Uterus (tissue), 4 donors: Measurements from ENCODE around the gene ZDHHC22. TPM values are rescaled to one million over a fixed set of nuclear protein-coding genes. Genes with fewer than 3 reads are reported as not detected.
A peak's percentile ranks its signal among the peaks of the same experiment; 100 is the strongest.

Experiments
- DNase-seq, 2 donors: peaks; one replicate each; pipeline ENCODE4 v3.0.0-alpha.2; 2019 to 2020
- H3K27ac ChIP-seq, 2 donors: fragments of 200-600 bp; sonication (generic); 1 replicate in 1 of 2; 2 replicates in 1 of 2; pipeline ENCODE4 v1.5.1; 2016 to 2018
- H3K27me3 ChIP-seq, 2 donors: fragments of 200-600 bp; sonication (generic); one replicate each; pipeline ENCODE4 v1.5.1; 2018 to 2019; ENCODE audit warnings: control low read depth in 1 of 2
- H3K36me3 ChIP-seq, 2 donors: fragments of 200-600 bp; sonication (generic); one replicate each; pipeline ENCODE4 v1.5.1; 2019; ENCODE audit warnings: control low read depth in 1 of 2
- H3K4me1 ChIP-seq, 2 donors: fragments of 200-600 bp; sonication (generic); one replicate each; pipeline ENCODE4 v1.5.1; 2018 to 2019; ENCODE audit warnings: control low read depth in 1 of 2
- H3K4me3 ChIP-seq, 2 donors: fragments of 200-600 bp; sonication (generic); 1 replicate in 1 of 2; 2 replicates in 1 of 2; pipeline ENCODE4 v1.5.1; 2018 to 2019; ENCODE audit warnings: mild to moderate bottlenecking in 1 of 2
- H3K9me3 ChIP-seq, 2 donors: fragments of 200-600 bp; sonication (generic); one replicate each; pipeline ENCODE4 v1.5.1; 2019; ENCODE audit warnings: control low read depth in 1 of 2
- CTCF ChIP-seq, 4 experiments: fragments of 200-600 bp in 2 of 4; fragments of 450-650 bp in 2 of 4; sonication (generic) in 2 of 4; IDR thresholded peaks; one replicate each; pipeline ENCODE4 v1.5.1; 2016 to 2019; ENCODE audit warnings: antibody characterized with exemption in 4 of 4, mild to moderate bottlenecking in 2 of 4, moderate library complexity in 1 of 4
- POLR2A ChIP-seq, 2 donors: fragments of 450-650 bp; IDR thresholded peaks; one replicate each; pipeline ENCODE4 v1.6.1; 2016; ENCODE audit warnings: antibody characterized with exemption in 2 of 2, mild to moderate bottlenecking in 1 of 2, moderate library complexity in 1 of 2
- intact Hi-C: fragments of 100-400 bp; cut with DNase I; formaldehyde crosslinking; loops from one replicate; pipeline ENCODE4 v1.15.1; 2023; ENCODE audit warnings: low total_unique reads
- total RNA-seq, 4 donors: library from RNA; depleted of rRNA in 3 of 4; stranded (reverse); fragments of >200 nt in 3 of 4; gene quantifications; one replicate each; pipeline versions ENCODE4 v1.1.0 to v1.2.4, GENCODE V29; 2014 to 2023
- donor health status: DM: yes; HTN: yes; CAD: no.

The ZDHHC22 gene
- total RNA-seq, 4 donors from 2014 or later = not detected

- Histone ChIP-seq H3K36me3 (no peaks in the 10 kb centered on the region), H3K4me3 (no peak overlapping the region), H3K9me3 (no peaks in the 10 kb centered on the region), H3K27ac (no peak overlapping the region), H3K27me3 (no peaks in the 10 kb centered on the region), H3K4me1 (peaks cover 0 to 8% of the 10 kb centered on the region in 2 donors)
- no peak for DNase-seq
- TF ChIP-seq CTCF (IDR thresholded peaks at IDR 0.05) = no peak
- no peak for TF ChIP-seq POLR2A (IDR thresholded peaks at IDR 0.05)
- intact Hi-C loops = no loop called here
Measured at GRCh38 chr14:77128414-77128891, 13.1 kb downstream of the ZDHHC22 start.

- H3K4me1 ChIP-seq = peaks cover 0 to 8% of the 10 kb centered on the region in 2 donors
- no peaks in the 10 kb centered on the region for H3K36me3 ChIP-seq
- no peak for DNase-seq
- no peak overlapping the region for H3K4me3 ChIP-seq
- H3K9me3 ChIP-seq = no peaks in the 10 kb centered on the region
- intact Hi-C loops = no loop called here
- H3K27ac ChIP-seq = no peak overlapping the region
- TF ChIP-seq CTCF (IDR thresholded peaks at IDR 0.05) (no peak), POLR2A (IDR thresholded peaks at IDR 0.05) (no peak)
- no peaks in the 10 kb centered on the region for H3K27me3 ChIP-seq
Measured at GRCh38 chr14:77126461-77126990, 15.1 kb downstream of the ZDHHC22 start.

GRCh38 chr14:77125823-77126325 lies 15.7 kb downstream of the ZDHHC22 start:
- Histone ChIP-seq H3K4me1 (peaks cover 0 to 8% of the 10 kb centered on the region in 2 donors), H3K27ac (no peak overlapping the region)

GRCh38 chr14:77125281-77125801 lies 16.2 kb downstream of the ZDHHC22 start:
- Histone ChIP-seq H3K9me3 (no peaks in the 10 kb centered on the region), H3K27ac (no peak overlapping the region), H3K4me3 (peak overlapping the region in 1 of 2 donors; percentile 44), H3K27me3 (no peaks in the 10 kb centered on the region), H3K4me1 (peaks cover 0 to 8% of the 10 kb centered on the region in 2 donors), H3K36me3 (no peaks in the 10 kb centered on the region)
- TF ChIP-seq CTCF (IDR thresholded peaks at IDR 0.05) (no peak), POLR2A (IDR thresholded peaks at IDR 0.05) (no peak)
- DNase-seq = no peak
- intact Hi-C loops = no loop called here

More at GRCh38 chr14:77125823-77126325, 15.7 kb downstream of the ZDHHC22 start:
- no peaks in the 10 kb centered on the region for H3K9me3 ChIP-seq
- intact Hi-C loops = no loop called here
- TF ChIP-seq CTCF (IDR thresholded peaks at IDR 0.05) (no peak), POLR2A (IDR thresholded peaks at IDR 0.05) (no peak)
- H3K4me3 ChIP-seq = no peak overlapping the region
- DNase-seq = no peak
- no peaks in the 10 kb centered on the region for H3K27me3 ChIP-seq
- no peaks in the 10 kb centered on the region for H3K36me3 ChIP-seq
